ENCODE results near the gene CCDC91.

- TF ChIP-seq POLR2AphosphoS5 (IDR thresholded peaks at IDR 0.05; ENCODE audit: low read depth, low read length) (no peak), POLR2A (IDR thresholded peaks at IDR 0.05; ENCODE audit: low read depth, low read length) (no peak), TAF1 (IDR thresholded peaks at IDR 0.05; ENCODE audit: borderline replicate concordance, low read depth, low read length) (no peak)
Observed at GRCh38 chr12:28383368-28383767, 193.1 kb downstream of the CCDC91 start.
